NOMO-1 treated with dmso at 0.1 percent for 144 hours (cell line): ENCODE measurements around the gene KRTAP9-4.
"Not testable (repeated sequence)": the region's sequence is repeated elsewhere in the genome, so short reads cannot be mapped to it uniquely, and the experiment has no call there.

Source experiments
- DNase-seq: peaks from one replicate; lab custom pipeline; 2025; ENCODE audit not compliant: unreplicated experiment; lab: John Stamatoyannopoulos, UW

The KRTAP9-4 gene

GRCh38 chr17:41264599-41264998 is 15.1 kb downstream of the KRTAP9-4 start:
- DNase-seq = no peak

- DNase-seq = no peak
These were observed 15.6 kb downstream of the KRTAP9-4 start, which contains the start of gene KRTAP9-6 for GRCh38 chr17:41265078-41265477. TSS of gene KRTAP9-6 (plus strand) at chr17:41265378. CDS start at chr17:41265378, 0 bp downstream.

- peak; percentile 1 for DNase-seq
These were observed 18.2 kb downstream of the KRTAP9-4 start for GRCh38 chr17:41267711-41268110.

GRCh38 chr17:41271323-41271722 is 21.8 kb downstream of the KRTAP9-4 start:
- not testable (repeated sequence) for DNase-seq

GRCh38 chr17:41271858-41272257 is 22.4 kb downstream of the KRTAP9-4 start:
- no peak for DNase-seq

- DNase-seq = not testable (repeated sequence)
These were observed 26.2 kb downstream of the KRTAP9-4 start, which contains the start of gene KRTAP9-7 for GRCh38 chr17:41275648-41276190. TSS of gene KRTAP9-7 (plus strand) at chr17:41275698. CDS start at chr17:41275698, 0 bp downstream.

GRCh38 chr17:41278176-41278955 is 28.9 kb downstream of the KRTAP9-4 start:
- DNase-seq = no peak

GRCh38 chr17:41284043-41284442 is 34.6 kb downstream of the KRTAP9-4 start:
- no peak for DNase-seq

- no peak for DNase-seq
These were observed 35.1 kb downstream of the KRTAP9-4 start for GRCh38 chr17:41284546-41284945.

- no peak for DNase-seq
These were observed 37.6 kb downstream of the KRTAP9-4 start for GRCh38 chr17:41287050-41287449.

GRCh38 chr17:41294016-41294415 is 44.5 kb downstream of the KRTAP9-4 start:
- DNase-seq = no peak

- no peak for DNase-seq
These were observed 47.4 kb downstream of the KRTAP9-4 start for GRCh38 chr17:41296846-41297245.

GRCh38 chr17:41298458-41299135 is 49.1 kb downstream of the KRTAP9-4 start:
- DNase-seq = no peak
